ENCODE data around the gene EFNA5. TPM values are rescaled to one million over a fixed set of nuclear protein-coding genes. Genes with fewer than 3 reads are reported as not detected.

The EFNA5 gene
- polyA plus RNA-seq, 3 donors = 0.01 TPM; not detected in 2

DNA sequence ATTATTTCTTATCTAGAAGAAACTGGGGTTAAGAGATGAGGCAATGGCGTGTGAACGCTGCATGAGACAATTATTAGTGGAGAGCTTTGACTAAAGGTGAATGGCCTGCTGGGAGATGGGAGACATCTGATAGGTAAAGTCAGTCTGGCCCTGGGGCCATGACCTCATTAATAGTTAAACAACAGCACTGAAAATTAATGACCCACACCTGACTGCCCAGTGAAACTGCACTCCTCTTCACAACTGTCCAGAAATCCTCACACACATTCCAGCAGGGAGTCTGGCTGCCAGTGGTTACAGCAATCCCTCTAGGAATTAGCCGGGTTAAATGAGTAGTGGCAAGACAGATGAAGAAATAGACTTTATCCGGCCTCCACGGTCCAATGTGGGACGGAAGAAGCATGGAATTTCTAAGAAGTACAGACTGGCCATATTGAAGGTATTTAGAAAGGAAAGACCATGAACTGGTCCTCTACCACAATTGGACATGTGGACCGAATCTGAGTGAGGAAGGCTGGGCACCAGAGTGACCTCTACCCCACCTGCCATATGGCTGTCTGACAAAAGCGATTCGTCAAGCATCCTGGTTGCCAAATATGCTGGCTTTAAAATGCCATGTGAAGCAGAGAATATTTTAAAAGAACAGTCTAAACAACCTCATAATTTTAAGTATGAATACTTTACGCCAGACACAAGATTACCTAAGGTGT, 138.4 kb downstream of the EFNA5 start:
- Mint-ChIP-seq H3K36me3 (no peaks in the 10 kb centered on the region), H3K27ac (no peak overlapping the region), H3K9me3 (peaks cover 0 to 4% (median 1%) of the 10 kb centered on the region in 7 donors), H3K4me1 (no peaks in the 10 kb centered on the region), H3K27me3 (ENCODE audit: low read depth in 3 of 3) (no peaks in the 10 kb centered on the region), H3K4me3 (no peak overlapping the region)
- no peak overlapping the region for H2AFZ ChIP-seq (ENCODE audit: insufficient read depth, low read depth, low read length, poor library complexity, severe bottlenecking)
- H3K27me3 ChIP-seq (ENCODE audit: control insufficient read depth in 2 of 2, insufficient read depth in 2 of 2, low read length in 2 of 2) = no peaks in the 10 kb centered on the region
- H3K79me2 ChIP-seq (ENCODE audit: insufficient read depth, low read length) = no peaks in the 10 kb centered on the region
- H3K4me1 ChIP-seq (ENCODE audit: control insufficient read depth in 1 of 2, insufficient read depth in 2 of 2, low read length in 2 of 2) = no peaks in the 10 kb centered on the region
- H3K4me3 ChIP-seq (replicated peaks in 1 of 3; ENCODE audit: low read depth in 2 of 3, low read length in 3 of 3) = no peak overlapping the region
- H3K9ac ChIP-seq (ENCODE audit: insufficient read depth, low read length, poor library complexity, severe bottlenecking) = no peak overlapping the region
- DNase-seq = no peak
- no peak overlapping the region for H3K27ac ChIP-seq (ENCODE audit: low read depth in 1 of 2, low read length in 2 of 2)
- H4K20me1 ChIP-seq (ENCODE audit: insufficient read depth, low read length) = no peaks in the 10 kb centered on the region
- H3K9me3 ChIP-seq (replicated peaks in 1 of 2; ENCODE audit: control insufficient read depth in 1 of 2, insufficient read depth in 1 of 2, low read length in 2 of 2) = no peaks in the 10 kb centered on the region
- no peaks in the 10 kb centered on the region for H3K36me3 ChIP-seq (replicated peaks in 1 of 2; ENCODE audit: control insufficient read depth in 1 of 2, insufficient read depth in 2 of 2, low read length in 2 of 2)
- TF ChIP-seq, protein P1, sequence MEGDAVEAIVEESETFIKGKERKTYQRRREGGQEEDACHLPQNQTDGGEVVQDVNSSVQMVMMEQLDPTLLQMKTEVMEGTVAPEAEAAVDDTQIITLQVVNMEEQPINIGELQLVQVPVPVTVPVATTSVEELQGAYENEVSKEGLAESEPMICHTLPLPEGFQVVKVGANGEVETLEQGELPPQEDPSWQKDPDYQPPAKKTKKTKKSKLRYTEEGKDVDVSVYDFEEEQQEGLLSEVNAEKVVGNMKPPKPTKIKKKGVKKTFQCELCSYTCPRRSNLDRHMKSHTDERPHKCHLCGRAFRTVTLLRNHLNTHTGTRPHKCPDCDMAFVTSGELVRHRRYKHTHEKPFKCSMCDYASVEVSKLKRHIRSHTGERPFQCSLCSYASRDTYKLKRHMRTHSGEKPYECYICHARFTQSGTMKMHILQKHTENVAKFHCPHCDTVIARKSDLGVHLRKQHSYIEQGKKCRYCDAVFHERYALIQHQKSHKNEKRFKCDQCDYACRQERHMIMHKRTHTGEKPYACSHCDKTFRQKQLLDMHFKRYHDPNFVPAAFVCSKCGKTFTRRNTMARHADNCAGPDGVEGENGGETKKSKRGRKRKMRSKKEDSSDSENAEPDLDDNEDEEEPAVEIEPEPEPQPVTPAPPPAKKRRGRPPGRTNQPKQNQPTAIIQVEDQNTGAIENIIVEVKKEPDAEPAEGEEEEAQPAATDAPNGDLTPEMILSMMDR (IDR thresholded peaks at IDR 0.05) = no peak
- 93% methylated on average over 2 of the region's 10 CpGs for WGBS (ENCODE audit: insufficient coverage)
- intact Hi-C loops (cut with micrococcal nuclease) = no loop called here
- no peak overlapping the region for H3K4me2 ChIP-seq (replicated peaks; ENCODE audit: extremely low read depth, low read length, poor library complexity, severe bottlenecking)

DNA sequence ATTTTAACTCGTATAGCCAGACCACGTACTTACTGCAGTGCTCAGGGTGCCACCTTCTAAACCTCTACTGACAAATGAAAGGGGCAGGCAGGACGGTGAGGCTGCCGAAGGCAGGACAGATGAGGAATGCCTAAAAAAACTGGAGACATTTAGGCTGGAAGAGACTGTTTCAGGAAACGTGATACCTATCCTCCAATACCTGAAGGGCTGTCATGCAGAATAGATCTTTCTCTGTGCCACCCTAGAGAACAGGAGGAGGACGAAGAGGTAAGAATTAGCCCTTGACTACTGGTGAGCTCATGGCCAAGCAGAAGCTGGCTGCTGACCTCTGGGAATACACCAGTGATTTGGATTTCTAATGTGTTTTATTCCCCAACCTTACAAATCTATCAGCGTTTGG, 139.4 kb downstream of the EFNA5 start:
- H3K36me3 ChIP-seq (replicated peaks in 1 of 2; ENCODE audit: control insufficient read depth in 1 of 2, insufficient read depth in 2 of 2, low read length in 2 of 2) = no peaks in the 10 kb centered on the region
- H3K4me1 ChIP-seq (ENCODE audit: control insufficient read depth in 1 of 2, insufficient read depth in 2 of 2, low read length in 2 of 2) = no peaks in the 10 kb centered on the region
- no peaks in the 10 kb centered on the region for H3K36me3 Mint-ChIP-seq
- H3K9ac ChIP-seq (ENCODE audit: insufficient read depth, low read length, poor library complexity, severe bottlenecking) = no peak overlapping the region
- no peaks in the 10 kb centered on the region for H3K27me3 Mint-ChIP-seq (ENCODE audit: low read depth in 3 of 3)
- no peaks in the 10 kb centered on the region for H3K9me3 ChIP-seq (replicated peaks in 1 of 2; ENCODE audit: control insufficient read depth in 1 of 2, insufficient read depth in 1 of 2, low read length in 2 of 2)
- H3K79me2 ChIP-seq (ENCODE audit: insufficient read depth, low read length) = no peaks in the 10 kb centered on the region
- H3K27me3 ChIP-seq (ENCODE audit: control insufficient read depth in 2 of 2, insufficient read depth in 2 of 2, low read length in 2 of 2) = no peaks in the 10 kb centered on the region
- H3K27ac ChIP-seq (ENCODE audit: low read depth in 1 of 2, low read length in 2 of 2) = no peak overlapping the region
- H3K27ac Mint-ChIP-seq = no peak overlapping the region
- H3K4me1 Mint-ChIP-seq = no peaks in the 10 kb centered on the region
- peaks cover 0 to 4% (median 2%) of the 10 kb centered on the region in 7 donors for H3K9me3 Mint-ChIP-seq
- WGBS (ENCODE audit: insufficient coverage) = 71% methylated on average over 3 of the region's 7 CpGs
- intact Hi-C loops (cut with micrococcal nuclease) = no loop called here
- no peak for DNase-seq
- H3K4me3 ChIP-seq (replicated peaks in 1 of 3; ENCODE audit: low read depth in 2 of 3, low read length in 3 of 3) = no peak overlapping the region
- H3K4me3 Mint-ChIP-seq = no peak overlapping the region
- TF ChIP-seq, protein P1 (IDR thresholded peaks at IDR 0.05) = no peak
- H3K4me2 ChIP-seq (replicated peaks; ENCODE audit: extremely low read depth, low read length, poor library complexity, severe bottlenecking) = no peak overlapping the region
- no peaks in the 10 kb centered on the region for H4K20me1 ChIP-seq (ENCODE audit: insufficient read depth, low read length)
- H2AFZ ChIP-seq (ENCODE audit: insufficient read depth, low read depth, low read length, poor library complexity, severe bottlenecking) = no peak overlapping the region

All from CD14-positive monocyte (primary cell).